ENCODE results near the gene GNG13. TPM values are rescaled to one million over a fixed set of nuclear protein-coding genes. Genes with fewer than 3 reads are reported as not detected.

Gene GNG13
- total and polyA plus RNA-seq, 9 of the 15 experiments (the other 6 are each of a cell fraction or from before 2014, with no cell fraction given), result not detected

- Histone ChIP-seq H3K27ac (ENCODE audit: extremely low read depth, low read depth, low read length) (no peak overlapping the region), H3K79me2 (ENCODE audit: control insufficient read depth, insufficient read depth, low read length) (no peaks in the 10 kb centered on the region), H3K4me2 (ENCODE audit: insufficient read depth, low read length) (no peak overlapping the region), H3K36me3 (ENCODE audit: control insufficient read depth, insufficient read depth, low read length) (no peaks in the 10 kb centered on the region), H3K9ac (ENCODE audit: insufficient read depth in 1 of 2, low read depth in 2 of 2, low read length in 2 of 2) (peak overlapping the region in 1 of 2 experiments; percentile 61; a peak in 1 of 4 replicates), H3K4me3 (no peak overlapping the region), H4K20me1 (replicated peaks; ENCODE audit: control insufficient read depth, insufficient read depth, low read length) (0 out of 2 replicates have a peak, but pooled peaks cover 3% of the 10 kb centered on the region), H3K27me3 (ENCODE audit: control insufficient read depth in 2 of 2, insufficient read depth in 2 of 2, low read length in 2 of 2) (peaks cover 0 to 6% of the 10 kb centered on the region in 2 experiments; a peak in 1 of 5 replicates), H2AFZ (ENCODE audit: low read depth, low read length) (no peak overlapping the region), H3K9me1 (ENCODE audit: control insufficient read depth, insufficient read depth, low read length) (no peaks in the 10 kb centered on the region), H3K9me3 (replicated peaks; ENCODE audit: control insufficient read depth, insufficient read depth, low read depth, low read length) (no peaks in the 10 kb centered on the region), H3K4me1 (replicated peaks in 1 of 2; ENCODE audit: control insufficient read depth in 2 of 2, insufficient read depth in 2 of 2, low read length in 2 of 2) (peaks cover 0 to 80% of the 10 kb centered on the region in 2 experiments; a peak in 2 of 5 replicates)
- intact Hi-C loops (cut with micrococcal nuclease), result no loop called here
- POLR2A ChIA-PET, result interaction anchor here (1.0 to 1.5 kb wide), 2 partner anchors 24 to 25 kb away, joined by 3 to 4 read pairs; partner anchors contain the start of gene CIAO3
- DNase-seq (ENCODE audit: extremely low read depth in 1 of 4, low spot score in 3 of 4) (no peak), FAIRE-seq (no peak), ATAC-seq (no peak)
- CTCF ChIA-PET (ENCODE audit: low intra/inter-chr PET ratio), result no interaction called here
- in situ Hi-C loops (cut with MboI), result no loop called here
- WGBS (ENCODE audit: insufficient coverage, low coverage, missing lambda C conversion rate), result 15% methylated on average over 27 of the region's 29 CpGs
- no TSS peak for BruUV-seq (replicated peaks)
- no peak for TF ChIP-seq ZNF277 (CRISPR knock-in tag; IDR thresholded peaks at IDR 0.05; ENCODE audit: borderline replicate concordance)
- no peak for TF ChIP-seq KLF13 (tag; IDR thresholded peaks at IDR 0.05; ENCODE audit: borderline replicate concordance, low read depth)
- no peak for TF ChIP-seq BMI1 (IDR thresholded peaks at IDR 0.05; ENCODE audit: low read length)
- TF ChIP-seq TBP (optimal IDR thresholded peaks at IDR 0.05; ENCODE audit: low read depth, low read length), result peak; percentile 20
- no peak for TF ChIP-seq ATF3 (IDR thresholded peaks at IDR 0.05)
- TF ChIP-seq ATF3 (CRISPR knock-in tag; conservative IDR thresholded peaks at IDR 0.05), result no peak
- TF ChIP-seq E2F8 (IDR thresholded peaks at IDR 0.05; ENCODE audit: low read depth, partially characterized antibody), result no peak
- no peak for TF ChIP-seq ZNF57 (CRISPR knock-in tag; IDR thresholded peaks at IDR 0.05)
- no peak for TF ChIP-seq CXXC5 (CRISPR knock-in tag; IDR thresholded peaks at IDR 0.05)
- TF ChIP-seq CTCFL (IDR thresholded peaks at IDR 0.05; ENCODE audit: borderline replicate concordance, insufficient read depth, low read depth, low read length, poor library complexity, severe bottlenecking), result no peak
- no peak for TF ChIP-seq ARID1B (IDR thresholded peaks at IDR 0.05)
These were observed 34.3 kb downstream of the GNG13 start for GRCh38 chr16:766008-766819.

Measured in K562 (cell line).